K562 (cell line): ENCODE measurements around the gene ESPL1. TPM values are rescaled to one million over a fixed set of nuclear protein-coding genes. Genes with fewer than 3 reads are reported as not detected.

Experiments used
- CHD4 ChIP-seq: fragments of 200-600 bp; sonication (generic); IDR thresholded peaks from 3 replicates; pipeline ENCODE4 v1.6.1; 2012; ENCODE audit warnings: low read depth, mild to moderate bottlenecking, mixed read lengths, low read length, inconsistent platforms; ENCODE audit not compliant: insufficient read depth, insufficient replicate concordance, poor library complexity, severe bottlenecking
- CXXC5 ChIP-seq: fragments of 250-450 bp; sonication (Bioruptor Pico); IDR thresholded peaks from 2 replicates; pipeline ENCODE4 v1.8.0; 2022; ENCODE audit warnings: inconsistent platforms, mild to moderate bottlenecking, moderate library complexity
- ELF2 ChIP-seq: fragments of 250-450 bp; sonication (Bioruptor Pico); IDR thresholded peaks from 2 replicates; pipeline ENCODE4 v1.5.0; 2021; ENCODE audit warnings: mild to moderate bottlenecking
- HMG20A ChIP-seq: fragments of 450-650 bp; formaldehyde crosslinking; conservative IDR thresholded peaks from 2 replicates; pipeline ENCODE4 v1.4.0; 2020; ENCODE audit warnings: mild to moderate bottlenecking, mixed read lengths
- MGA ChIP-seq: fragments of 450-650 bp; IDR thresholded peaks from 2 replicates; pipeline ENCODE4 v1.6.1; 2016; ENCODE audit warnings: mild to moderate bottlenecking, moderate library complexity
- MYNN ChIP-seq, 2 experiments: sonication (generic); formaldehyde crosslinking in 1 of 2; IDR thresholded peaks; 2 replicates each; pipeline versions ENCODE4 v1.5.0 to v1.6.1; 2016 to 2020; ENCODE audit warnings: antibody characterized with exemption in 1 of 2, missing genetic modification reagents in 1 of 2
- RAD21 ChIP-seq, 2 experiments: fragments of 250-450 bp in 1 of 2; fragments of 450-650 bp in 1 of 2; sonication (Bioruptor Pico) in 1 of 2; formaldehyde crosslinking in 1 of 2; IDR thresholded peaks in 1 of 2; conservative IDR thresholded peaks in 1 of 2; 2 replicates each; pipeline versions ENCODE4 v1.4.0 to v1.8.0; 2020 to 2022; ENCODE audit warnings: mild to moderate bottlenecking in 2 of 2, moderate library complexity in 1 of 2
- TAF7 ChIP-seq: fragments of 450-650 bp; IDR thresholded peaks from 2 replicates; pipeline ENCODE4 v1.6.1; 2016; ENCODE audit warnings: missing genetic modification characterization, missing compliant biosample characterization
- ZMIZ1 ChIP-seq, 2 experiments: fragments of 150-350 bp in 1 of 2; IDR thresholded peaks; 2 replicates each; pipeline ENCODE4 v1.6.1; 2012 to 2016; ENCODE audit warnings: low read depth in 2 of 2, low read length in 2 of 2, mild to moderate bottlenecking in 1 of 2, moderate library complexity in 1 of 2
- ZNF551 ChIP-seq: fragments of 250-450 bp; sonication (Bioruptor Pico); IDR thresholded peaks from 2 replicates; pipeline ENCODE4 v1.5.0; 2021; ENCODE audit warnings: mild to moderate bottlenecking, moderate library complexity
- polyA plus RNA-seq, 8 experiments: library from polyadenylated mRNA; depleted of rRNA in 4 of 8; stranded (reverse) in 5 of 8; unstranded in 3 of 8; fragments of >200 nt; fragmentation: Nextera tagmentation in 2 of 8; fragmentation: Illumina TruSeq in 1 of 8; extraction: Ambion mirVana in 2 of 8; extraction: Trizol in 1 of 8; gene quantifications; 2 replicates each; pipeline versions ENCODE4 v1.2.1 to v1.2.3, GENCODE V29; 2011 to 2014; ENCODE audit warnings: inconsistent platforms in 1 of 8, missing spikeins in 1 of 8
- total RNA-seq, 7 experiments: library from RNA; depleted of rRNA in 6 of 7; stranded (reverse); fragments of >200 nt in 6 of 7; fragmentation: Illumina TruSeq in 2 of 7; extraction: Trizol in 2 of 7; gene quantifications; 2 replicates each; pipeline versions ENCODE4 v1.2.1 to v1.2.3, GENCODE V29; 2011 to 2021; ENCODE audit warnings: low replicate concordance in 1 of 7

Gene ESPL1
- total and polyA plus RNA-seq, 9 of the 15 experiments (the other 6 are each of a cell fraction or from before 2014, with no cell fraction given), result 1.2 to 55.0 (median 18.7) TPM

GRCh38 chr12:53267999-53268629 lies at the start of gene ESPL1 (continued):
- TF ChIP-seq TAF7 (tag), result no peak
- TF ChIP-seq HMG20A (CRISPR knock-in tag), result no peak
- TF ChIP-seq ELF2 (CRISPR knock-in tag), result no peak
- TF ChIP-seq ZMIZ1 (IDR thresholded peaks at IDR 0.05; ENCODE audit: low read depth in 2 of 2, low read length in 2 of 2), result no peak; a peak in 1 of 4 replicates
- TF ChIP-seq ZNF551 (CRISPR knock-in tag), result no peak
- TF ChIP-seq RAD21 (CRISPR knock-in tag; conservative IDR thresholded peaks at IDR 0.05 in 1 of 2, IDR thresholded peaks at IDR 0.05 in 1 of 2), result peak; percentile 51 to 65
- TF ChIP-seq CXXC5, result peak; percentile 97
- no peak; the same call in 1 of the 2 replicates for TF ChIP-seq MGA
- TF ChIP-seq MYNN (IDR thresholded peaks at IDR 0.05), result no peak
- no peak for TF ChIP-seq MYNN (CRISPR knock-in tag; IDR thresholded peaks at IDR 0.05)
- peak; percentile 17 for TF ChIP-seq CHD4
